ENCODE measurements around the gene ARL6IP1.

ARL6IP1 gene

GRCh38 chr16:18801145-18801972, at the start of gene ARL6IP1:
ARL6IP1 (minus strand) TSS chr16:18801549; CDS start chr16:18801466, 83 bp downstream.
- DNase-seq (ENCODE audit: low spot score), result peak; percentile 94
- peak; percentile 78 for TF ChIP-seq CTCF (IDR thresholded peaks at IDR 0.05; ENCODE audit: extremely low read depth, missing control alignments)

DNA sequence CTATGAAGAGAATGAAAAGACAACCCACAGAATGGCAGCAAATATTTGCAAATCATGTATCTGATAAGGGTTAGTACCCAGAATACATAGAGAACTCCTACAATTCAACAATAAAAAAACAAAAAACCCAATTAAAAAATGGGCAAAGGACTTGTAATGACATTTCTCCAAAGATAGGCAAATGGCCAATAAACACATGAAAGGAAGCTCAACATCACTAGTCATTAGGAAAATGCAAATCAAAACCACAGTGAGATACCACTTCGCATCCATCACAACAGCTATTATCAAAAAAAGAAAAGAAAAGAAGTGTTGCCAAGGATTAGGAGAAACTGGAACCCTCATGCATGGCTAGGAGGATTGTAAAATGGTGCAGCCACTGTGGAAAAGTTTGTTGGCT, 45.1 kb upstream of the ARL6IP1 start:
- DNase-seq (ENCODE audit: low spot score), result no peak
- no peak for TF ChIP-seq CTCF (IDR thresholded peaks at IDR 0.05; ENCODE audit: extremely low read depth, missing control alignments)

DNA sequence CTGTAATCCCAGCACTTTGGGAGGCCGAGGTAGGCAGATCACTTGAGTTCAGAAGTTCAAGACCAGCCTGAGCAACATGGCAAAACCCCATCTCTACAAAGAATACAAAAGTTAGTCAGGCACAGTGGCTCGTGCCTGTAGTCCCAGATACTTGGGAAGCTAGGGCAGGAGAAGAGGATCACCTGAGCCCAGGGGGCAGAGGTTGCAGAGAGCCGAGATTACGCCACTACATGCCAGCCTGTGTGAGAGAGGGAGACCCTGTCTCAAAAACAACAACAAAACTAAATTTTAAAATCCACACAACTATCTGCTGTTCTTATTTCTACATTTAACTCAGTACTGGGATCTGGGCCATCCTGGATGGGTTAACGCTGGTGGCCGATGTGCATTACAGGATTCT, 41.2 kb upstream of the ARL6IP1 start:
- no peak for TF ChIP-seq CTCF (IDR thresholded peaks at IDR 0.05; ENCODE audit: extremely low read depth, missing control alignments)
- DNase-seq (ENCODE audit: low spot score), result no peak

- no peak for TF ChIP-seq CTCF (IDR thresholded peaks at IDR 0.05; ENCODE audit: extremely low read depth, missing control alignments)
- DNase-seq (ENCODE audit: low spot score), result no peak
Measured at GRCh38 chr16:18841833-18842525, 40.6 kb upstream of the ARL6IP1 start.

GRCh38 chr16:18839555-18839954, 38.2 kb upstream of the ARL6IP1 start:
- no peak for DNase-seq (ENCODE audit: low spot score)

DNA sequence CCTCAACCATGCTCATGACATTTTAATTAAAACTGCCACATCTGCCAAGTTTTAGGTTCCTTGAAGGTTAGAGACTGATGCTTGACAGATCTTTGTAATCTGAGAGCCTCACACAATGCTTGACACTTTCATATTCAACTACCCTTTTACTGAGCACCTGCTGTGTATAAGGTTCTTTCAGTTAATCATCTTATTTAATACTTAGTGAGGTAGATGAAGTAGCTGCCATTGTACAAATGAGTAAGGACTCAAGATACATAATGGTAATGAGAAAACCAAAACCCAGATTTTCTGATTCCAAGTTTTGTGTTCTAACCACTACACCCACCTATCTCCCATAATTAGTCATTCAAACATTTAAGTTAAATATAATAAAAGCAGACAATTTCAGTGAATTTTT, 35.4 kb upstream of the ARL6IP1 start:
- TF ChIP-seq CTCF (IDR thresholded peaks at IDR 0.05; ENCODE audit: extremely low read depth, missing control alignments), result no peak
- DNase-seq (ENCODE audit: low spot score), result no peak

More at GRCh38 chr16:18839555-18839954, 38.2 kb upstream of the ARL6IP1 start:
- no peak for TF ChIP-seq CTCF (IDR thresholded peaks at IDR 0.05; ENCODE audit: extremely low read depth, missing control alignments)

GRCh38 chr16:18834864-18835263, 33.5 kb upstream of the ARL6IP1 start:
- no peak for DNase-seq (ENCODE audit: low spot score)
- no peak for TF ChIP-seq CTCF (IDR thresholded peaks at IDR 0.05; ENCODE audit: extremely low read depth, missing control alignments)
